H1 (cell line): Measurements from ENCODE around the gene TLL2. TPM values are rescaled to one million over a fixed set of nuclear protein-coding genes. Genes with fewer than 3 reads are reported as not detected.

Experiments used
- CTCF ChIA-PET: fragments of 300-600 bp; sonication (Branson Sonifier 250); formaldehyde crosslinking; loops from one replicate; lab custom pipeline; 2021; ENCODE audit not compliant: partially characterized antibody; lab: Charles Lee
- POLR2A ChIA-PET: fragments of 300-600 bp; sonication (Branson Sonifier 250); formaldehyde crosslinking; loops from one replicate; lab custom pipeline; 2021; ENCODE audit warnings: inconsistent platforms; ENCODE audit not compliant: partially characterized antibody; lab: Charles Lee
- DNase-seq, 2 experiments: peaks; one replicate each; pipeline versions ENCODE4 v3.0.0 to v3.0.0-alpha.2; 2010 to 2022; ENCODE audit warnings: low spot score in 2 of 2, low read depth in 1 of 2, mixed read lengths in 1 of 2
- FAIRE-seq: peaks from 2 replicates; lab custom pipeline; 2011; peaks lifted over from hg19 to GRCh38; lab: Jason Lieb, UNC
- H2AFZ ChIP-seq: 2 replicates; pipeline ENCODE4 v1.8.1; 2012; ENCODE audit warnings: low read length, inconsistent platforms
- H2AK5ac ChIP-seq: 2 replicates; pipeline ENCODE4 v1.6.1; 2013; ENCODE audit warnings: low read depth, low read length
- H2BK120ac ChIP-seq: replicated peaks from 2 replicates; pipeline ENCODE3; 2013; ENCODE audit warnings: low read depth, low read length, inconsistent platforms
- H2BK12ac ChIP-seq: 2 replicates; pipeline ENCODE4 v1.6.1; 2013; ENCODE audit warnings: low read depth, low read length
- H2BK15ac ChIP-seq: 2 replicates; pipeline ENCODE4 v1.6.1; 2013; ENCODE audit warnings: low read length
- H2BK20ac ChIP-seq: 2 replicates; pipeline ENCODE4 v1.6.1; 2013; ENCODE audit warnings: low read length
- H2BK5ac ChIP-seq: 2 replicates; pipeline ENCODE4 v1.6.1; 2013; ENCODE audit warnings: low read depth, low read length
- H3K14ac ChIP-seq: 2 replicates; pipeline ENCODE4 v1.6.1; 2013; ENCODE audit warnings: inconsistent platforms; ENCODE audit not compliant: insufficient read length
- H3K18ac ChIP-seq: 2 replicates; pipeline ENCODE4 v1.6.1; 2013; ENCODE audit warnings: low read length; ENCODE audit errors: extremely low read depth
- H3K23ac ChIP-seq: 2 replicates; pipeline ENCODE4 v1.6.1; 2013; ENCODE audit warnings: inconsistent platforms; ENCODE audit not compliant: insufficient read length
- H3K23me2 ChIP-seq: 2 replicates; pipeline ENCODE4 v1.6.1; 2013; ENCODE audit warnings: low read depth, low read length
- H3K27ac ChIP-seq: 2 replicates; pipeline ENCODE4 v1.6.1; 2011; ENCODE audit warnings: low read depth, low read length, inconsistent platforms
- H3K27me3 ChIP-seq, 4 experiments: replicated peaks in 1 of 4; 1 replicate in 1 of 4; 2 replicates in 3 of 4; pipeline versions ENCODE4 v1.6.1 to v1.8.1; 2011 to 2013; ENCODE audit warnings: low read length in 3 of 4, mild to moderate bottlenecking in 3 of 4, inconsistent platforms in 2 of 4, mixed read lengths in 2 of 4, moderate library complexity in 1 of 4; ENCODE audit not compliant: control insufficient read depth in 3 of 4, insufficient read depth in 3 of 4; ENCODE audit errors: extremely low read depth in 1 of 4
- H3K36me3 ChIP-seq, 4 experiments: 2 replicates each; pipeline versions ENCODE4 v1.6.1 to v1.8.1; 2011 to 2013; ENCODE audit warnings: mild to moderate bottlenecking in 4 of 4, low read length in 3 of 4, moderate library complexity in 2 of 4, control low read depth in 1 of 4, inconsistent platforms in 1 of 4; ENCODE audit not compliant: insufficient read depth in 4 of 4, control insufficient read depth in 2 of 4
- H3K4ac ChIP-seq: replicated peaks from 2 replicates; pipeline ENCODE3; 2013; ENCODE audit warnings: low read length, low read depth, mixed read lengths, inconsistent platforms; ENCODE audit not compliant: insufficient read length
- H3K4me1 ChIP-seq, 4 experiments: replicated peaks in 1 of 4; 1 replicate in 1 of 4; 2 replicates in 3 of 4; pipeline versions ENCODE4 v1.6.1 to v1.8.1; 2011 to 2013; ENCODE audit warnings: low read length in 3 of 4, inconsistent platforms in 2 of 4, mixed read lengths in 1 of 4; ENCODE audit not compliant: insufficient read depth in 4 of 4, control insufficient read depth in 3 of 4
- H3K4me2 ChIP-seq, 2 experiments: 2 replicates each; pipeline versions ENCODE4 v1.6.1 to v1.8.1; 2011 to 2013; ENCODE audit warnings: low read depth in 2 of 2, low read length in 2 of 2, control low read depth in 1 of 2, inconsistent platforms in 1 of 2, mild to moderate bottlenecking in 1 of 2; ENCODE audit not compliant: insufficient read depth in 1 of 2
- H3K4me3 ChIP-seq, 4 experiments: fragments of 200-600, 300-600 bp in 1 of 4; sonication (generic), shearing (Covaris generic), sonication (Bioruptor Twin) in 1 of 4; 2 replicates each; pipeline versions ENCODE4 v1.5.1 to v1.8.1; 2011 to 2016; ENCODE audit warnings: low read length in 4 of 4, low read depth in 3 of 4, control low read depth in 2 of 4, inconsistent platforms in 2 of 4, mild to moderate bottlenecking in 2 of 4, mixed read lengths in 1 of 4, moderate library complexity in 1 of 4; ENCODE audit not compliant: insufficient read depth in 2 of 4; ENCODE audit errors: extremely low read depth in 1 of 4
- H3K56ac ChIP-seq: replicated peaks from 2 replicates; pipeline ENCODE3; 2013; ENCODE audit warnings: low read depth, mild to moderate bottlenecking, mixed read lengths, low read length, inconsistent platforms; ENCODE audit not compliant: insufficient read length
- H3K79me1 ChIP-seq: 2 replicates; pipeline ENCODE4 v1.6.1; 2013; ENCODE audit warnings: low read depth, low read length, control low read depth
- H3K79me2 ChIP-seq, 2 experiments: 2 replicates each; pipeline versions ENCODE4 v1.6.1 to v1.8.1; 2012 to 2013; ENCODE audit warnings: low read length in 2 of 2, mild to moderate bottlenecking in 2 of 2, inconsistent platforms in 1 of 2; ENCODE audit not compliant: insufficient read depth in 2 of 2, control insufficient read depth in 1 of 2
- H3K9ac ChIP-seq, 4 experiments: replicated peaks in 1 of 4; 1 replicate in 1 of 4; 2 replicates in 3 of 4; pipeline versions ENCODE4 v1.6.1 to v1.8.1; 2011 to 2013; ENCODE audit warnings: low read depth in 3 of 4, low read length in 3 of 4, control low read depth in 2 of 4, mild to moderate bottlenecking in 2 of 4, moderate library complexity in 2 of 4, inconsistent platforms in 1 of 4; ENCODE audit errors: extremely low read depth in 1 of 4
- H3K9me3 ChIP-seq, 2 experiments: 2 replicates each; pipeline versions ENCODE4 v1.6.1 to v1.8.1; 2012 to 2013; ENCODE audit warnings: mild to moderate bottlenecking in 2 of 2, moderate library complexity in 2 of 2, control low read depth in 1 of 2, inconsistent platforms in 1 of 2, low read depth in 1 of 2, low read length in 1 of 2, mixed read lengths in 1 of 2; ENCODE audit not compliant: insufficient read depth in 2 of 2
- H4K20me1 ChIP-seq, 2 experiments: replicated peaks in 1 of 2; 2 replicates each; pipeline versions ENCODE3 to v1.8.1; 2011 to 2013; ENCODE audit warnings: inconsistent platforms in 2 of 2, low read length in 2 of 2, mild to moderate bottlenecking in 1 of 2; ENCODE audit not compliant: insufficient read depth in 2 of 2, control insufficient read depth in 1 of 2
- H4K5ac ChIP-seq: 2 replicates; pipeline ENCODE4 v1.6.1; 2013; ENCODE audit warnings: low read length, low read depth, mixed read lengths, inconsistent platforms; ENCODE audit not compliant: insufficient read length
- H4K8ac ChIP-seq: 2 replicates; pipeline ENCODE4 v1.8.0; 2013; ENCODE audit warnings: mild to moderate bottlenecking, moderate library complexity, low read length, inconsistent platforms; ENCODE audit not compliant: insufficient read depth; ENCODE audit errors: extremely low read depth
- H4K91ac ChIP-seq: replicated peaks from 2 replicates; pipeline ENCODE3; 2013; ENCODE audit warnings: low read length, mixed read lengths, inconsistent platforms; ENCODE audit not compliant: insufficient read length
- SRF ChIP-seq: IDR thresholded peaks from 2 replicates; pipeline ENCODE4 v1.6.1; 2011; ENCODE audit warnings: mild to moderate bottlenecking, low read depth, low read length, moderate library complexity
- ZNF274 ChIP-seq: IDR thresholded peaks from 2 replicates; pipeline ENCODE4 v1.7.0; 2012; ENCODE audit warnings: low read length, borderline replicate concordance; ENCODE audit errors: extremely low read depth
- WGBS, 2 experiments: shearing (Covaris generic) in 1 of 2; methylation state at CpG; one replicate each; pipeline versions ENCODE4 v1.1.6 to v1.1.7; 2013 to 2015; ENCODE audit warnings: low lambda C conversion rate in 2 of 2, mixed read lengths in 2 of 2, inconsistent platforms in 1 of 2, low coverage in 1 of 2, missing lambda C conversion rate in 1 of 2; ENCODE audit not compliant: insufficient replicate concordance in 2 of 2, insufficient coverage in 1 of 2, insufficient read length in 1 of 2; ENCODE audit errors: extremely low coverage in 1 of 2, missing lambda C conversion rate in 1 of 2; 5-methylcytosine and 5-hydroxymethylcytosine counted together
- polyA plus RNA-seq, 7 experiments: library from polyadenylated mRNA; depleted of rRNA in 3 of 7; stranded (reverse) in 5 of 7; unstranded in 2 of 7; fragments of >200 nt in 5 of 7; fragments of 200-250 nt in 2 of 7; gene quantifications; 1 replicate in 5 of 7; 2 replicates in 1 of 7; 4 replicates in 1 of 7; pipeline versions ENCODE4 v1.2.1 to v1.2.3, GENCODE V29; 2011 to 2013; ENCODE audit warnings: missing spikeins in 2 of 7, mixed read lengths in 2 of 7
- total RNA-seq: library from RNA; stranded (reverse); fragmentation: NEBNext Ultra II Directional; extraction: Animal tissue kit (Norgen Biotek cat#: 25700); gene quantifications from 2 replicates; pipeline ENCODE4 v1.2.1, GENCODE V29; 2021

The TLL2 gene
- total and polyA plus RNA-seq, 2 of the 8 experiments (the other 6 are each of a cell fraction or from before 2014, with no cell fraction given) = 2.4 to 3.2 TPM

GRCh38 chr10:96460316-96460715 lies 53.4 kb downstream of the TLL2 start:
- Histone ChIP-seq H3K79me2 (no peaks in the 10 kb centered on the region), H3K9ac (no peak overlapping the region), H3K79me1 (no peaks in the 10 kb centered on the region), H2BK20ac (no peak overlapping the region), H3K4me3 (no peak overlapping the region), H3K23me2 (no peaks in the 10 kb centered on the region), H3K4ac (no peak overlapping the region), H3K36me3 (no peaks in the 10 kb centered on the region), H3K27me3 (no peaks in the 10 kb centered on the region), H2BK12ac (no peak overlapping the region), H4K5ac (no peak overlapping the region), H3K14ac (no peak overlapping the region), H2BK5ac (no peak overlapping the region), H2BK15ac (no peak overlapping the region), H3K9me3 (peaks cover 0 to 4% of the 10 kb centered on the region in 2 experiments; a peak in 2 of 4 replicates), H3K27ac (no peak overlapping the region), H2AK5ac (no peak overlapping the region), H2AFZ (no peak overlapping the region), H2BK120ac (no peak overlapping the region), H3K4me2 (no peak overlapping the region), H4K8ac (no peak overlapping the region), H3K18ac (no peak overlapping the region), H3K4me1 (0 out of 7 replicates have a peak, but pooled peaks cover 0 to 4% (median 0%) of the 10 kb centered on the region in 4 experiments), H4K91ac (no peak overlapping the region), H3K23ac (no peak overlapping the region), H4K20me1 (no peaks in the 10 kb centered on the region), H3K56ac (no peak overlapping the region)
- POLR2A ChIA-PET = no interaction called here
- DNase-seq (no peak), FAIRE-seq (no peak)
- CTCF ChIA-PET = interaction anchor here (1.3 to 1.4 kb wide), 2 partner anchors 10 kb away, joined by 4 to 6 read pairs; no protein-coding TSS in a partner anchor
- WGBS, 2 experiments = 98% methylated on average over 3 of the region's 3 CpGs; no CpG with 5 or more reads in 1 of the 2 experiments
- no peak for TF ChIP-seq ZNF274
- no peak for TF ChIP-seq SRF
